Upper lobe of right lung (tissue), 1 donor: ENCODE results near the gene LRRFIP1. TPM values are rescaled to one million over a fixed set of nuclear protein-coding genes. Genes with fewer than 3 reads are reported as not detected.
"Not testable (repeated sequence)": the region's sequence is repeated elsewhere in the genome, so short reads cannot be mapped to it uniquely, and the experiment has no call there.

Experiments used
- ATAC-seq: fragments of 200-7000 bp; cut with Tn5 transposase; one replicate; pipeline ENCODE4 v1.9.1; 2020; ENCODE audit warnings: mild to moderate bottlenecking, moderate library complexity
- DNase-seq: peaks from one replicate; pipeline ENCODE4 v3.0.0-alpha.2; 2020
- H3K27ac ChIP-seq: fragments of 200-600 bp; one replicate; pipeline ENCODE4 v1.8.0; 2022
- H3K27me3 ChIP-seq: fragments of 200-600 bp; one replicate; pipeline ENCODE4 v1.8.0; 2022; ENCODE audit warnings: mild to moderate bottlenecking
- H3K36me3 ChIP-seq: fragments of 200-600 bp; one replicate; pipeline ENCODE4 v1.8.0; 2022
- H3K4me1 ChIP-seq: fragments of 200-600 bp; one replicate; pipeline ENCODE4 v1.8.0; 2022
- H3K4me3 ChIP-seq: fragments of 200-600 bp; one replicate; pipeline ENCODE4 v1.8.0; 2022; ENCODE audit warnings: mild to moderate bottlenecking
- H3K9me3 ChIP-seq: fragments of 200-600 bp; one replicate; pipeline ENCODE4 v1.8.0; 2022
- intact Hi-C: fragments of 100-400 bp; cut with DNase I; formaldehyde crosslinking; loops from one replicate; pipeline ENCODE4 v1.11.0; 2022
- total RNA-seq: library from RNA; stranded (reverse); fragmentation: NEBNext Ultra II Directional; extraction: Animal tissue kit (Norgen Biotek cat#: 25700); gene quantifications from one replicate; pipeline ENCODE4 v1.2.1, GENCODE V29; 2021
- TF ChIP-seq, protein P1 (sequence below): fragments of 200-600 bp; IDR thresholded peaks from one replicate; pipeline ENCODE4 v1.8.0; 2022; ENCODE audit warnings: antibody characterized with exemption
- donor health status: DM: no; HTN: yes; CAD: no; lungs with severe emphysema.

Gene LRRFIP1
- total RNA-seq, 1 donor from 2014 or later: 178 TPM

DNA sequence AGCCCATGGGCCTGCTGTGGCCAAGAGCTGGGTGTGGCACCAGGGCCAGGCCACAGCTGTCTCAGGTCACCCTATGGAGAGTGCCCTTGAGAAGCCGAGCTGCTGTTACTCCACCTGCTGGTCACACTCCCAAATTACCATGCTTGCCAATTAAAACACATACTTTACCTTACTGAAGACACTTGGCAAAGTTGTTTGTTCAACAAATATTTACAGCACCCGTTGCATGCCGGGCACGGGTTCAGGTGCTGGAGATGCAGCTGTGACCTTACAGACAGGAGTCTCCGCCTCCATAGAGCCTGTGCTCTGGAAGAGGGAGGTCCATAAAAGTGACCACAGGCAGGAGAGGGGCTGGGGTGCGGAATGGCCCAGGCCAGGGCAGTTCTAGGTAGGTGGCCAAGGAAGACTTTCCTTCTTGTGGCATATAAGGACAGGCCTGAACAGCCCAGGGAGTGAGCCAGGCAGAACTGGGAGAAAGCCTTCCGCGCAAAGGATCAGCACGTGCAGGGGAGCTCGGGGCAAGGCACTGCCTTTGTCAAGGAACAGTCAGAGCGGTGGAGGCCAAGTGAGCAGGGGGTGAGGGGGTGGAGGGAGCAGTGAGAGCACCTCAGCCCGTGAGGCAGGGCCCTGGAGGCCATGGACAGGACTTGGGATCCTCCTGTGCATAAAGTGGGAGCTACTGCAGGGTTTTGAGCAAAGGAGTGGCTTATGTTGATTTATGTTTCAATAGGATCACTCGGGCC, 147.6 kb downstream of the LRRFIP1 start:
- ATAC-seq: peak; percentile 94
- Histone ChIP-seq H3K27ac (no peak overlapping the region), H3K27me3 (no peaks in the 10 kb centered on the region), H3K9me3 (no peaks in the 10 kb centered on the region), H3K4me3 (no peak overlapping the region), H3K4me1 (no peaks in the 10 kb centered on the region), H3K36me3 (peaks cover 96% of the 10 kb centered on the region)
- DNase-seq: no peak
- TF ChIP-seq, protein P1, sequence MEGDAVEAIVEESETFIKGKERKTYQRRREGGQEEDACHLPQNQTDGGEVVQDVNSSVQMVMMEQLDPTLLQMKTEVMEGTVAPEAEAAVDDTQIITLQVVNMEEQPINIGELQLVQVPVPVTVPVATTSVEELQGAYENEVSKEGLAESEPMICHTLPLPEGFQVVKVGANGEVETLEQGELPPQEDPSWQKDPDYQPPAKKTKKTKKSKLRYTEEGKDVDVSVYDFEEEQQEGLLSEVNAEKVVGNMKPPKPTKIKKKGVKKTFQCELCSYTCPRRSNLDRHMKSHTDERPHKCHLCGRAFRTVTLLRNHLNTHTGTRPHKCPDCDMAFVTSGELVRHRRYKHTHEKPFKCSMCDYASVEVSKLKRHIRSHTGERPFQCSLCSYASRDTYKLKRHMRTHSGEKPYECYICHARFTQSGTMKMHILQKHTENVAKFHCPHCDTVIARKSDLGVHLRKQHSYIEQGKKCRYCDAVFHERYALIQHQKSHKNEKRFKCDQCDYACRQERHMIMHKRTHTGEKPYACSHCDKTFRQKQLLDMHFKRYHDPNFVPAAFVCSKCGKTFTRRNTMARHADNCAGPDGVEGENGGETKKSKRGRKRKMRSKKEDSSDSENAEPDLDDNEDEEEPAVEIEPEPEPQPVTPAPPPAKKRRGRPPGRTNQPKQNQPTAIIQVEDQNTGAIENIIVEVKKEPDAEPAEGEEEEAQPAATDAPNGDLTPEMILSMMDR: peak; percentile 62
- intact Hi-C loops: no loop called here

DNA sequence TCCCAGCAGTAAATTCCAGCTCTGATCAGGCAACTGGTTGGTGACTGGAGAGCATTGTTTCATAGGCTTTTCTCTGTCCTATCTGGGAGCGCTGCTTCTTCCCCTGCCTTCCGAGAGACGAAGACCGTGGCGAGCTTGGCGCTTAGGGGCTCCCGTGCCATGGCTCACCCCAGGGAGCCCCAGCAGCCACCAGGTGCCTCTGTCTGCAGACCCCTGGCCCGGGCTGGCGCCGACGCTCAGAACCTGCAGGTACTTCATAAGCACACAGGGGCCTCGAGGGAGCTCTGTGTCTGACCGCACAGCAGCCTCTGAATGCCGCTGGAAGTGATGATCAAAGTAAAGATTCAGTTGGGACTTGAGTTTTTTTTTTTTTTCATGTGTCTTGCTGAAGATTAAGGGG, 152.1 kb downstream of the LRRFIP1 start:
- ATAC-seq (no peak), DNase-seq (no peak)
- TF ChIP-seq, protein P1: no peak
- Histone ChIP-seq H3K9me3 (no peaks in the 10 kb centered on the region), H3K36me3 (peaks cover 77% of the 10 kb centered on the region), H3K4me1 (no peaks in the 10 kb centered on the region), H3K27me3 (no peaks in the 10 kb centered on the region), H3K27ac (no peak overlapping the region), H3K4me3 (no peak overlapping the region)
- intact Hi-C loops: no loop called here

DNA sequence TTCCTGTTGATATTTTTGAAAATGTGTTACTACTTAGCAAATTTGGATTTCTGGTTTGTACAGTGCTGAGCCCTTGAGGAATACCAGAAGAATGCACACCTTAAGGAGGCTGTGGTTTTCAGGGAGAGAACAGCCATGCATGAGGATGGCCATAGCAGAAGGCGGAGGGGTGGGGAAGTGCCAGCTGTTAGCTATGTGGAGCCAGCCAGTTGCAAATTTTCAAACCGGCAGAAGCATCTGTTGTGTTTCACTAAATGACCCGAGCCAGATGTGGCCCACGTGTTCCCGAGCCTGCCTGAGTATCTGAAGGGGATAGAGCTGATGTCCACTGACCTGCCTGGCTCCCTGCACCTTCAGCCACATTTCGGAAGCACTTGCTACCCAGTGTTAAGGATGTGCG, 154.8 kb downstream of the LRRFIP1 start:
- H3K4me3 ChIP-seq: no peak overlapping the region
- DNase-seq: no peak
- peaks cover 53% of the 10 kb centered on the region for H3K36me3 ChIP-seq
- ATAC-seq: peak; percentile 36
- TF ChIP-seq, protein P1: no peak
- intact Hi-C loops: no loop called here
- no peak overlapping the region for H3K27ac ChIP-seq
- no peaks in the 10 kb centered on the region for H3K4me1 ChIP-seq
- peaks cover 4% of the 10 kb centered on the region for H3K9me3 ChIP-seq
- no peaks in the 10 kb centered on the region for H3K27me3 ChIP-seq

DNA sequence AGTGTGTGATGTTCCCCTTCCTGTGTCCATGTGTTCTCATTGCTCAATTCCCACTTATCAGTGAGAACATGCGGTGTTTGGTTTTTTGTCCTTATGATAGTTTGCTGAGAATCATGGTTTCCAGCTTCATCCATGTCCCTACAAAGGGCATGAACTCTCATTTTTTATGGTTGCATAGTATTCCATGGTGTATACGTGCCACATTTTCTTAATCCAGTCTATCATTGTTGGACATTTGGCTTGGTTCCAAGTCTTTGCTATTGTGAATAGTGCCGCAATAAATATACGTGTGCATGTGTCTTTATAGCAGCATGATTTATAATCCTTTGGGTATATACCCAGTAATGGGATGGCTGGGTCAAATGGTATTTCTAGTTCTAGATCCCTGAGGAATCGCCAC, 156.3 kb downstream of the LRRFIP1 start:
- ATAC-seq, DNase-seq, intact Hi-C loops, H3K27ac ChIP-seq, H3K27me3 ChIP-seq, H3K4me1 ChIP-seq, H3K4me3 ChIP-seq, H3K9me3 ChIP-seq: not testable (repeated sequence)
- peaks cover 38% of the 10 kb centered on the region for H3K36me3 ChIP-seq

DNA sequence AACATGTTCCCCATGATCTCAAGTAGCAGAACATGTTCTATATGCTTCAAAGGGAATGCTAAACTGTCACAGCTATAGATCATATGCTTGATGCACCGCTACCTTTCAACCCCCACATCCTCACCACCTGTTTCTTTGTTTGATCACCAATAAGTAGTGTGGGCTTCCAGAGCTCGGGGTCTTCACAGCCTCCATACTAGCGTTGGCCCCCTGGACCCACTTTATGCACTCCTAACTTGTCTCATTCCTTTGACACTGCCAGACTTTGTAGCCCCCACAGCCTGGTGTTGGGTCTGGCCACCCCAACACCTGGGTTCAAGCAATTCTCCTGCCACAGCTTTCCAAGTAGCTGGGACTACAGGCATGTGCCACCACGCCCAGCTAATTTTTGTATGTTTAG, 159.5 kb downstream of the LRRFIP1 start:
- Histone ChIP-seq H3K4me1 (no peaks in the 10 kb centered on the region), H3K36me3 (peaks cover 5% of the 10 kb centered on the region), H3K27ac (no peak overlapping the region), H3K9me3 (peaks cover 7% of the 10 kb centered on the region), H3K27me3 (no peaks in the 10 kb centered on the region), H3K4me3 (no peak overlapping the region)
- no peak for DNase-seq
- TF ChIP-seq, protein P1: no peak
- intact Hi-C loops: no loop called here
- no peak for ATAC-seq

DNA sequence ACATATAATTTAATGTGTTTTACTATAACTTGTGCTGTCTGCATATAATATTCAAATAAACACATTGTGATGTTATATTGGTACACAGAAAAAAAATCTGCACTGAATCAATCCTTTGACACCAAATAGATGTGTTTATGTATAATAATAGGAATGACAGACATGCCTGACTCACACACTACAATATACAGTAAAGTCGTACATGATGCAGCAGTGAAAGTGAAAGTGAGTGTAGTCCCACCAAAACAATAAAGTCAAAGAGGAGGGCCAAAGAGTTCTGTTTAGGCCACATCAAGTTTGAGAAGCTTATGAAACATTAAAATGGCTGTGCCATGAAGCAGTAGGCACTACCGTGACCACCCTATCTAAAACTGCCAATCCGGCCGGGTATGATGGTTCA, 163.0 kb downstream of the LRRFIP1 start:
- H3K4me1 ChIP-seq: no peaks in the 10 kb centered on the region
- TF ChIP-seq, protein P1: no peak
- ATAC-seq (no peak), DNase-seq (no peak)
- no peaks in the 10 kb centered on the region for H3K27me3 ChIP-seq
- no peaks in the 10 kb centered on the region for H3K36me3 ChIP-seq
- H3K9me3 ChIP-seq: peaks cover 7% of the 10 kb centered on the region
- no peak overlapping the region for H3K27ac ChIP-seq
- H3K4me3 ChIP-seq: no peak overlapping the region
- intact Hi-C loops: no loop called here
